HL-60 (cell line): ENCODE data around the gene MRPL46.

Source experiments
- DNase-seq, 2 experiments: peaks; one replicate each; pipeline ENCODE4 v3.0.0-alpha.2; 2010 to 2020; ENCODE audit warnings: low read depth in 1 of 2, low spot score in 1 of 2
- H3K27ac ChIP-seq: fragments of 250-450 bp; sonication (Bioruptor Pico); replicated peaks from 2 replicates; pipeline ENCODE4 v1.5.1; 2020; ENCODE audit warnings: mild to moderate bottlenecking, moderate library complexity
- H3K27me3 ChIP-seq: fragments of 250-450 bp; sonication (Bioruptor Pico); 2 replicates; pipeline ENCODE4 v1.5.1; 2021; ENCODE audit warnings: mild to moderate bottlenecking, moderate library complexity; ENCODE audit not compliant: insufficient read depth, poor library complexity, severe bottlenecking
- H3K4me3 ChIP-seq: replicated peaks from 2 replicates; pipeline ENCODE4 v1.5.1; 2011; ENCODE audit warnings: mild to moderate bottlenecking, control low read depth, low read length; ENCODE audit not compliant: insufficient read depth
- GABPA ChIP-seq: IDR thresholded peaks from 2 replicates; pipeline ENCODE4 v1.6.1; 2012; ENCODE audit warnings: low read depth
- POLR2AphosphoS5 ChIP-seq: IDR thresholded peaks from 2 replicates; pipeline ENCODE4 v1.6.1; 2012; ENCODE audit warnings: low read depth
- REST ChIP-seq: IDR thresholded peaks from 2 replicates; pipeline ENCODE4 v1.6.1; 2012; ENCODE audit warnings: low read depth; ENCODE audit not compliant: insufficient replicate concordance
- SPI1 ChIP-seq: IDR thresholded peaks from 2 replicates; pipeline ENCODE4 v1.6.1; 2012; ENCODE audit warnings: low read depth, mild to moderate bottlenecking, borderline replicate concordance
- TF ChIP-seq, protein P1 (sequence below): IDR thresholded peaks from one replicate; pipeline ENCODE4 v1.5.1; 2011; ENCODE audit warnings: low read length, control low read depth, inconsistent platforms; ENCODE audit not compliant: insufficient read depth

Gene MRPL46

GRCh38 chr15:88463870-88464532, 3.2 kb downstream of the MRPL46 start:
- no peak overlapping the region for H3K27ac ChIP-seq
- no peak overlapping the region for H3K4me3 ChIP-seq
- no peak for DNase-seq
- TF ChIP-seq SPI1 (no peak), POLR2AphosphoS5 (no peak), REST (no peak), GABPA (no peak)
- TF ChIP-seq, protein P1, sequence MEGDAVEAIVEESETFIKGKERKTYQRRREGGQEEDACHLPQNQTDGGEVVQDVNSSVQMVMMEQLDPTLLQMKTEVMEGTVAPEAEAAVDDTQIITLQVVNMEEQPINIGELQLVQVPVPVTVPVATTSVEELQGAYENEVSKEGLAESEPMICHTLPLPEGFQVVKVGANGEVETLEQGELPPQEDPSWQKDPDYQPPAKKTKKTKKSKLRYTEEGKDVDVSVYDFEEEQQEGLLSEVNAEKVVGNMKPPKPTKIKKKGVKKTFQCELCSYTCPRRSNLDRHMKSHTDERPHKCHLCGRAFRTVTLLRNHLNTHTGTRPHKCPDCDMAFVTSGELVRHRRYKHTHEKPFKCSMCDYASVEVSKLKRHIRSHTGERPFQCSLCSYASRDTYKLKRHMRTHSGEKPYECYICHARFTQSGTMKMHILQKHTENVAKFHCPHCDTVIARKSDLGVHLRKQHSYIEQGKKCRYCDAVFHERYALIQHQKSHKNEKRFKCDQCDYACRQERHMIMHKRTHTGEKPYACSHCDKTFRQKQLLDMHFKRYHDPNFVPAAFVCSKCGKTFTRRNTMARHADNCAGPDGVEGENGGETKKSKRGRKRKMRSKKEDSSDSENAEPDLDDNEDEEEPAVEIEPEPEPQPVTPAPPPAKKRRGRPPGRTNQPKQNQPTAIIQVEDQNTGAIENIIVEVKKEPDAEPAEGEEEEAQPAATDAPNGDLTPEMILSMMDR, result no peak
- H3K27me3 ChIP-seq, result no peaks in the 10 kb centered on the region

- H3K27me3 ChIP-seq, result no peaks in the 10 kb centered on the region
- no peak for DNase-seq
- no peak overlapping the region for H3K4me3 ChIP-seq
- TF ChIP-seq REST (no peak), POLR2AphosphoS5 (no peak), GABPA (no peak), SPI1 (no peak)
- TF ChIP-seq, protein P1, result no peak
- H3K27ac ChIP-seq, result no peak overlapping the region
These were observed 10.5 kb downstream of the MRPL46 start for GRCh38 chr15:88456733-88457132.

- H3K27me3 ChIP-seq, result no peaks in the 10 kb centered on the region
- TF ChIP-seq POLR2AphosphoS5 (no peak), GABPA (no peak), SPI1 (no peak), REST (no peak)
- TF ChIP-seq, protein P1, result peak; percentile 75
- no peak overlapping the region for H3K4me3 ChIP-seq
- H3K27ac ChIP-seq, result no peak overlapping the region
- DNase-seq, result peak in 1 of 2 experiments; percentile 64
These were observed 12.0 kb downstream of the MRPL46 start for GRCh38 chr15:88454867-88455810.
